MM.1S (cell line): Measurements from ENCODE around the gene PDE6B.

Experiments used
- EZH2 ChIP-seq: fragments of 300-600 bp; sonication (generic); optimal IDR thresholded peaks from 2 replicates; pipeline ENCODE3; 2017; ENCODE audit warnings: low read depth, mild to moderate bottlenecking, antibody characterized with exemption, low read length, mixed read lengths
- TF ChIP-seq, protein P1 (sequence below): fragments of 300-600 bp; sonication (generic); IDR thresholded peaks from 2 replicates; pipeline ENCODE4 v1.5.1; 2016; ENCODE audit warnings: antibody characterized with exemption, low read length, mixed read lengths

DNA sequence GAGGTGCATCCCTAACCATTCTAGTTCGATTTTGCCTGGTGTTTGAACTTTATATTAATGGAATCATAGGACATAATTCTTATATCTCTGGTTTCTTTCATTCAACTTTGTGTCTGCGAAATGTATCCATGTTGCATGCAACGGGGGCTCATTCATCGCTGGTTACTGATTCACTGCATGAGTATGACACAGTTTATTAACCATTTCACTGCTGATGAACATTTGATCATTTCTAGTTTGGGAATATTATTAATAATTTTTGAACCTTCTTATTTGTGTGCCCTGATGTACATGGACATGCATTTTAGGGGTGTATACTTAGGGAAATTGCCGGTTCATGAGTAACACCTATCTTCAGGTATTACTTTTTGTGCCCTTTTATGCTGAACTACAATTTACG lies 44.2 kb upstream of the PDE6B start:
- TF ChIP-seq, protein P1, sequence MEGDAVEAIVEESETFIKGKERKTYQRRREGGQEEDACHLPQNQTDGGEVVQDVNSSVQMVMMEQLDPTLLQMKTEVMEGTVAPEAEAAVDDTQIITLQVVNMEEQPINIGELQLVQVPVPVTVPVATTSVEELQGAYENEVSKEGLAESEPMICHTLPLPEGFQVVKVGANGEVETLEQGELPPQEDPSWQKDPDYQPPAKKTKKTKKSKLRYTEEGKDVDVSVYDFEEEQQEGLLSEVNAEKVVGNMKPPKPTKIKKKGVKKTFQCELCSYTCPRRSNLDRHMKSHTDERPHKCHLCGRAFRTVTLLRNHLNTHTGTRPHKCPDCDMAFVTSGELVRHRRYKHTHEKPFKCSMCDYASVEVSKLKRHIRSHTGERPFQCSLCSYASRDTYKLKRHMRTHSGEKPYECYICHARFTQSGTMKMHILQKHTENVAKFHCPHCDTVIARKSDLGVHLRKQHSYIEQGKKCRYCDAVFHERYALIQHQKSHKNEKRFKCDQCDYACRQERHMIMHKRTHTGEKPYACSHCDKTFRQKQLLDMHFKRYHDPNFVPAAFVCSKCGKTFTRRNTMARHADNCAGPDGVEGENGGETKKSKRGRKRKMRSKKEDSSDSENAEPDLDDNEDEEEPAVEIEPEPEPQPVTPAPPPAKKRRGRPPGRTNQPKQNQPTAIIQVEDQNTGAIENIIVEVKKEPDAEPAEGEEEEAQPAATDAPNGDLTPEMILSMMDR: no peak
- TF ChIP-seq EZH2: no peak
